Fibroblast of lung (primary cell): ENCODE measurements around the gene GALNT17. TPM values are rescaled to one million over a fixed set of nuclear protein-coding genes. Genes with fewer than 3 reads are reported as not detected.

Experiments
- DNase-seq, 2 donors: peaks; one replicate each; pipeline versions ENCODE4 v3.0.0 to v3.0.0-alpha.2; 2010; ENCODE audit warnings: low read depth in 2 of 2
- H2AFZ ChIP-seq: 2 replicates; pipeline ENCODE4 v1.5.1; 2012; ENCODE audit warnings: low read length, control low read depth, inconsistent platforms
- H3K27ac ChIP-seq: 2 replicates; pipeline ENCODE4 v1.5.1; 2011; ENCODE audit warnings: low read length, control low read depth; ENCODE audit not compliant: insufficient read depth
- H3K27me3 ChIP-seq: 2 replicates; pipeline ENCODE4 v1.5.1; 2011; ENCODE audit warnings: mild to moderate bottlenecking, low read length; ENCODE audit not compliant: control insufficient read depth, insufficient read depth
- H3K36me3 ChIP-seq: 2 replicates; pipeline ENCODE4 v1.5.1; 2011; ENCODE audit warnings: low read length; ENCODE audit not compliant: control insufficient read depth, insufficient read depth
- H3K4me1 ChIP-seq: 2 replicates; pipeline ENCODE4 v1.5.1; 2011; ENCODE audit warnings: low read length; ENCODE audit not compliant: control insufficient read depth, insufficient read depth; ENCODE audit errors: extremely low read depth
- H3K4me2 ChIP-seq: 2 replicates; pipeline ENCODE4 v1.5.1; 2011; ENCODE audit warnings: low read length, control low read depth; ENCODE audit not compliant: insufficient read depth; ENCODE audit errors: extremely low read depth
- H3K4me3 ChIP-seq, 4 experiments: fragments of 200-600 bp in 1 of 4; sonication (generic) in 1 of 4; replicated peaks in 1 of 4; 2 replicates each; pipeline ENCODE4 v1.5.1; 2011 to 2016; ENCODE audit warnings: low read length in 4 of 4, low read depth in 3 of 4, mild to moderate bottlenecking in 3 of 4, control low read depth in 2 of 4, inconsistent platforms in 1 of 4, mixed read lengths in 1 of 4; ENCODE audit not compliant: insufficient read depth in 1 of 4; ENCODE audit errors: control extremely low read depth in 1 of 4
- H3K79me2 ChIP-seq: 2 replicates; pipeline ENCODE4 v1.5.1; 2012; ENCODE audit warnings: mild to moderate bottlenecking, low read length, inconsistent platforms; ENCODE audit not compliant: control insufficient read depth, insufficient read depth
- H3K9ac ChIP-seq: 2 replicates; pipeline ENCODE4 v1.5.1; 2011; ENCODE audit warnings: mild to moderate bottlenecking, low read length, control low read depth; ENCODE audit not compliant: insufficient read depth
- H3K9me3 ChIP-seq: 2 replicates; pipeline ENCODE4 v1.5.1; 2012; ENCODE audit warnings: low read depth, low read length; ENCODE audit not compliant: control insufficient read depth, insufficient read depth
- H4K20me1 ChIP-seq: 2 replicates; pipeline ENCODE4 v1.5.1; 2011; ENCODE audit warnings: low read length; ENCODE audit not compliant: control insufficient read depth, insufficient read depth; ENCODE audit errors: extremely low read depth
- EZH2 ChIP-seq: IDR thresholded peaks from 2 replicates; pipeline ENCODE4 v1.5.1; 2012; ENCODE audit warnings: low read length, control low read depth, mild to moderate bottlenecking; ENCODE audit errors: missing control alignments
- polyA plus RNA-seq, 2 donors: library from polyadenylated mRNA; depleted of rRNA in 1 of 2; stranded (reverse) in 1 of 2; unstranded in 1 of 2; fragments of >200 nt; gene quantifications; 2 replicates each; pipeline ENCODE4 v1.2.1, GENCODE V29; 2011 to 2012; ENCODE audit warnings: missing spikeins in 1 of 2
- total RNA-seq: library from RNA; depleted of rRNA; stranded (reverse); fragments of >200 nt; gene quantifications from 2 replicates; pipeline ENCODE4 v1.2.1, GENCODE V29; 2014
- TF ChIP-seq, protein P1 (sequence below), 2 donors: IDR thresholded peaks in 1 of 2; conservative IDR thresholded peaks in 1 of 2; 1 replicate in 1 of 2; 2 replicates in 1 of 2; pipeline ENCODE4 v1.5.1; 2011 to 2012; ENCODE audit warnings: low read length in 2 of 2, control low read depth in 1 of 2, inconsistent platforms in 1 of 2, low read depth in 1 of 2, mild to moderate bottlenecking in 1 of 2

Gene GALNT17
- total and polyA plus RNA-seq, 2 donors (not counting 1 experiment from before 2014, with no cell fraction given) = under 0.01 TPM; not detected in 1

DNA sequence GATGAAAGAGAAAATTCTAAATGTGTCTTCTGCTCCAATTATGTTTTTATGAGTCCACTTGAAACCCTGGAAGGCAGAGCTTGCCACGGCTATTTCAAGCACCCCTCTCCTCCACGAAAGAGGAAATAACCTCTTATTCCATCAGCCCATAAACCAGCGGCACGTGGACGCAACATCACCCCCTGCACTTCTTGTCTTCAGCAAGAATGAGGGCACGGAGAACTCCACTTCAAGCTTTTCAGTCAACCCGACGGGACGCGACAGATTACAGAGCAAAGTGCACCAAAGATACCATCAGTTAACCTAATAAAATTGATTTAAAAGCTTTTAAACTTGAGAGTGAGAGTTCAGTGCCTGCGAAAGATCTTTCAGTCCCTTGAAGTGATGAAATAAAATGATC lies 406.3 kb downstream of the GALNT17 start:
- H3K4me2 ChIP-seq = no peak overlapping the region
- H3K9ac ChIP-seq = no peak overlapping the region
- no peaks in the 10 kb centered on the region for H3K27me3 ChIP-seq
- no peaks in the 10 kb centered on the region for H4K20me1 ChIP-seq
- H3K4me1 ChIP-seq = no peaks in the 10 kb centered on the region
- H3K36me3 ChIP-seq = no peaks in the 10 kb centered on the region
- H2AFZ ChIP-seq = no peak overlapping the region
- TF ChIP-seq EZH2 = no peak
- TF ChIP-seq, protein P1, sequence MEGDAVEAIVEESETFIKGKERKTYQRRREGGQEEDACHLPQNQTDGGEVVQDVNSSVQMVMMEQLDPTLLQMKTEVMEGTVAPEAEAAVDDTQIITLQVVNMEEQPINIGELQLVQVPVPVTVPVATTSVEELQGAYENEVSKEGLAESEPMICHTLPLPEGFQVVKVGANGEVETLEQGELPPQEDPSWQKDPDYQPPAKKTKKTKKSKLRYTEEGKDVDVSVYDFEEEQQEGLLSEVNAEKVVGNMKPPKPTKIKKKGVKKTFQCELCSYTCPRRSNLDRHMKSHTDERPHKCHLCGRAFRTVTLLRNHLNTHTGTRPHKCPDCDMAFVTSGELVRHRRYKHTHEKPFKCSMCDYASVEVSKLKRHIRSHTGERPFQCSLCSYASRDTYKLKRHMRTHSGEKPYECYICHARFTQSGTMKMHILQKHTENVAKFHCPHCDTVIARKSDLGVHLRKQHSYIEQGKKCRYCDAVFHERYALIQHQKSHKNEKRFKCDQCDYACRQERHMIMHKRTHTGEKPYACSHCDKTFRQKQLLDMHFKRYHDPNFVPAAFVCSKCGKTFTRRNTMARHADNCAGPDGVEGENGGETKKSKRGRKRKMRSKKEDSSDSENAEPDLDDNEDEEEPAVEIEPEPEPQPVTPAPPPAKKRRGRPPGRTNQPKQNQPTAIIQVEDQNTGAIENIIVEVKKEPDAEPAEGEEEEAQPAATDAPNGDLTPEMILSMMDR (conservative IDR thresholded peaks at IDR 0.05 in 1 of 2, IDR thresholded peaks at IDR 0.05 in 1 of 2; ENCODE audit: low read depth in 1 of 2, low read length in 2 of 2) = no peak
- H3K9me3 ChIP-seq = no peaks in the 10 kb centered on the region
- no peaks in the 10 kb centered on the region for H3K79me2 ChIP-seq
- H3K27ac ChIP-seq = no peak overlapping the region
- H3K4me3 ChIP-seq = no peak overlapping the region
- DNase-seq = no peak

GRCh38 chr7:71539615-71540014 lies 407.7 kb downstream of the GALNT17 start:
- Histone ChIP-seq H3K79me2 (no peaks in the 10 kb centered on the region), H3K27ac (no peak overlapping the region), H2AFZ (no peak overlapping the region), H3K4me2 (no peak overlapping the region), H3K27me3 (no peaks in the 10 kb centered on the region), H4K20me1 (no peaks in the 10 kb centered on the region), H3K9me3 (no peaks in the 10 kb centered on the region), H3K4me1 (no peaks in the 10 kb centered on the region), H3K36me3 (no peaks in the 10 kb centered on the region), H3K9ac (no peak overlapping the region), H3K4me3 (no peak overlapping the region)
- TF ChIP-seq, protein P1 (conservative IDR thresholded peaks at IDR 0.05 in 1 of 2, IDR thresholded peaks at IDR 0.05 in 1 of 2; ENCODE audit: low read depth in 1 of 2, low read length in 2 of 2) = no peak
- no peak for TF ChIP-seq EZH2
- DNase-seq = no peak

DNA sequence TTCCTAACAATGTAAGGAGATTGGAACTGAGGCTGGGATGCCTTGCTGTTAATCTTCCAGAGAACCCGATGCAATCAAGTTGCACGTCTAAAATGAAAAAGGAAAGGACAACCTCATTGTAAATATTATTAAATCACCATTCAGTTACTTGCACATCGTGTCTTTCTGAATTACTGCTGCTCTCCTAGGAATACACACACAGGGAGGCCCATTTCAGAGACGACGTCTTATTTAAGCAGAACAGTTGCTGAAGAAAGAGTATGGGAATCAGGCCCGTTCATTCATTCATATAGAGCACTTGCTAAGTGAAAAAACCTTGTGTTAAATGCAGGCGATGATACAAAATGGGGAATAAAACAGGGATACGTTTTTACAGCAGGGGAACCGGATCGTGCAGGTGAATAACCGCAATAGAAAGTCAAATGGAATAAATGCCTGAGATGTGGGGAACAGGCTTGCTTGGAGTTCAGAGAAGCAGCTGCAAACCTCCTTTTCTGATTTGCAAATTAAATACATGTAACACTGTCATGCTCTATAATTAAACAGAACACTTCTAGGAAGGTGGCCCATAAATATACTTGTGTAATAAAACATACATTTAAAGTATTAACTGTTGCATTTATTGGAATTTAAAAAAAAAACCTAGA lies 409.9 kb downstream of the GALNT17 start:
- no peak overlapping the region for H3K4me3 ChIP-seq
- no peak overlapping the region for H3K4me2 ChIP-seq
- TF ChIP-seq EZH2 = no peak
- TF ChIP-seq, protein P1 (conservative IDR thresholded peaks at IDR 0.05 in 1 of 2, IDR thresholded peaks at IDR 0.05 in 1 of 2; ENCODE audit: low read depth in 1 of 2, low read length in 2 of 2) = no peak
- H3K27ac ChIP-seq = no peak overlapping the region
- H3K27me3 ChIP-seq = no peaks in the 10 kb centered on the region
- H3K4me1 ChIP-seq = no peaks in the 10 kb centered on the region
- no peak overlapping the region for H2AFZ ChIP-seq
- no peak overlapping the region for H3K9ac ChIP-seq
- H4K20me1 ChIP-seq = no peaks in the 10 kb centered on the region
- no peaks in the 10 kb centered on the region for H3K9me3 ChIP-seq
- DNase-seq = no peak
- H3K36me3 ChIP-seq = no peaks in the 10 kb centered on the region
- H3K79me2 ChIP-seq = no peaks in the 10 kb centered on the region
